Stimulated activated CD8-positive, alpha-beta memory T cell treated with anti-CD3 and anti-CD28 coated beads, Interleukin-7, amount 100 ng/mL, for 1 hour (primary cell): Measurements from ENCODE around the gene SF3B4.

Experiments used
- DNase-seq, 2 donors: peaks; one replicate each; pipeline ENCODE4 v3.0.0-alpha.2; 2020; ENCODE audit warnings: low read depth in 2 of 2

Gene SF3B4

GRCh38 chr1:149933208-149933607 is 5.6 kb upstream of the SF3B4 start:
- no peak for DNase-seq

- DNase-seq, result no peak
Observed at GRCh38 chr1:149932474-149932873, 4.9 kb upstream of the SF3B4 start.

- DNase-seq, result no peak
Observed at GRCh38 chr1:149931212-149931790, 3.7 kb upstream of the SF3B4 start.

- no peak for DNase-seq
Observed at GRCh38 chr1:149929856-149930255, 2.3 kb upstream of the SF3B4 start.

- DNase-seq, result no peak
Observed at GRCh38 chr1:149928401-149928724, 760 bp upstream of the SF3B4 start.

- DNase-seq, result no peak
Observed at GRCh38 chr1:149927056-149927562, 494 bp downstream of the SF3B4 start.

- DNase-seq, result no peak
Observed at GRCh38 chr1:149926296-149926695, 1.3 kb downstream of the SF3B4 start.

DNA sequence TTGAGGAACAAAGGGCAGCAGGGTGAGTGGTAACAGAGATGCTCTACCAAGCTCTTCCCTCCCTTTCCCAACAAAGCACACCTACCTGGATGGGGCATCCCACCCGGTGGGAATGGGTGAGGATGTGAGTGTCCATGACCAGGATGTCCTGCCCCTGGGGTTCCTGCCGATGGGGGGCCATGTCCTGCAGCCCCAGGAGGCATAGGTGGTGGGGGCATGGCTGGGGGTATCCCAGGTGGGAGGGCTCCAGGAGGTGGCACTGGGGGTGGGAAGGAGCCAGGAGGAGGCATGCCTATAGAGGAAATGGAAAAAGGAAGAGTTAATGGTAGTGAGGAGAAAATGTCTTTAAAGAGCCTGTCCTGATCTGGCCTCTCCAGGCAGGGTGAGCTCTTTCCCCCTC is 1.9 kb downstream of the SF3B4 start:
- DNase-seq, result no peak

GRCh38 chr1:149925345-149925744 is 2.3 kb downstream of the SF3B4 start:
- DNase-seq, result no peak

- no peak for DNase-seq
Observed at GRCh38 chr1:149923626-149924025, 4.0 kb downstream of the SF3B4 start.

- no peak for DNase-seq
Observed at GRCh38 chr1:149917571-149918144, 9.9 kb downstream of the SF3B4 start, which contains the start of gene SV2A. Gene SV2A (minus strand): TSS chr1:149917844. CDS start chr1:149913840, 4,004 bp downstream.

- no peak for DNase-seq
Observed at GRCh38 chr1:149916898-149917252, 10.7 kb downstream of the SF3B4 start.

DNA sequence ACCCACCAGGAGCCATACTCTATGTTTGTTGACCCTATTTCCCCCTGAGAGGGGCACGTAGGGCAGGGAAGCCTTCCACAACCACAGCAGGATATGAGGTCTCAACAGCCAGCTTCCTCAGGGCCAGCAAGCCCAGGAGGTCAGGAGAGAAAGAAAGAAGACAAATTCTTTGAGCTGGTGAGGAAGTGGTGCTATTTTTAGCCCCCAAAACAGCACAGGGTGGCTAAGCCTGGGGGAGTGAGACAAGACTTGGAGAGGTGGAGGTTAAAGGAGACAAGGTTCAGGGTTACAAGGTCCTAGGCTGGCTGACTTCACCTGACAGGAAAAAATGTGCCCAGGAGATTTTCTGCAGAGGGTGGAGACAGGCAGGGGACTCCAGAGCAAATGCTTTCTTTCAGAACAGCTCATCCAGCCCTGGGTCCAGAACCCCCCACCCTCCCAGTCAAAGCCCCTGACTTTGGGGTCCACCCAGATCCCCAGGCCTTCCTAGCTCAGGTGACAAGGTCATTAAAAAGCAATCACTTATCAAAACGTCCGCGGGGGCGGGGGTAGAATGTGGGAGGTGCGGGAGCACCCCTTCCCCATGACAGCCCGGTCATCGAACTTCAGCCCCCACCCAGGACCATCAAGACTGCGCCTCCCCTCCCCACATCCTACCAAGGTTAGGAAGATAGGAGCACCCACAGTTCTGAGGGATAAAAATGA is 11.3 kb downstream of the SF3B4 start:
- DNase-seq, result no peak

DNA sequence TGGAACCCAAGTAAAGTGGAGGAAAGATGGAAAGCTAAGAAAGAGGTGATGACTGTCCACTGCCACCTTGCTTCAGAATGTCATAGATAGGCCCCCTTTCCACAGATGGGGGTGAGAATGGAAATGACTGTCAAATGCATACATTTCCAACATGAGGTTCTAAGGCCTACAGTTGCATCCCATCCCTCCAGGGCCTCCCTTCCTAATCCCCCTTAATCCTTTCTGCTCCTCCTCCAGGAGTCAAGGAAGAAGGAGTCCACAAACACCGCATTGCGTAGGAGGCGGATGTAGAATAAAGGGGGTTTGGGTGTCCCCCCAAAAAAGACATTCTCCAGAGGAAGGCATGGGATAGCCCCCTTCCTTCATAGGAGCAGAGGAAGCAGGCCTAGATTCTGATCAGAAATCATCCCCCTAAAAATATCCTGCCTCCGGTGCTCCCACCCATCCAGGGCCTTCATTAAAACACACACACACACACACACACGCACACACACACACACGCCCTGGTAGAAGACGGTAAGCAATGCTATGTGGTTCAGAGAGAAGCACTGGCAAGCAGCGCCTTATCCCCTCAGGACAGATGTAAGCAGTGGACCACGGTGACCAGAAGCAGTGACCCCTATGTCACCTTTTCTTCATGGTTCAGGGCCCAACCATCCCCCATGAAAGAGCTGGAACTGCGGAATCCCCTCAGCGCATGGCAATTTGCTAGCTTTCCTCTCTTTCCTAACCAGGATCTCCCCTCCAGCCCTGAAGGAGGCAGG is 12.0 kb downstream of the SF3B4 start:
- no peak for DNase-seq

DNA sequence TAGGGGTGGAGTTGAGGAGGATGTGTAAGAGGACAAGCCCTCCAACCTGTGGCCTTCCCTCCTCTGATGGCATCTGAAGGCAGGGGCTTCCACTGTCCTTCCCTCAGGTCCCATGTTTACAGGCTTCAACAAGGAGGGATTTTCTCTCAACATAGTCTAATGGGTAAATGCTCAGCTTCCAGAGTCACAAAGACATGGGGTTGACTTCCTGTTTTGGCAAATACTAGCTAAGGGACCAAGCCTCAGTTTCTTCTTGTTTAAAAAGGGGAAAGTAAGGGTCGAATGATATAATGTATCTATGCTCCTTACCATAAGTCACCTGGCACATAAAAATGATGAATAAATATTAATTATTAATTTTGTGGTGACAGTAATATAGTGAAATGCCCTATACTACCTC is 13.1 kb downstream of the SF3B4 start:
- no peak for DNase-seq

DNA sequence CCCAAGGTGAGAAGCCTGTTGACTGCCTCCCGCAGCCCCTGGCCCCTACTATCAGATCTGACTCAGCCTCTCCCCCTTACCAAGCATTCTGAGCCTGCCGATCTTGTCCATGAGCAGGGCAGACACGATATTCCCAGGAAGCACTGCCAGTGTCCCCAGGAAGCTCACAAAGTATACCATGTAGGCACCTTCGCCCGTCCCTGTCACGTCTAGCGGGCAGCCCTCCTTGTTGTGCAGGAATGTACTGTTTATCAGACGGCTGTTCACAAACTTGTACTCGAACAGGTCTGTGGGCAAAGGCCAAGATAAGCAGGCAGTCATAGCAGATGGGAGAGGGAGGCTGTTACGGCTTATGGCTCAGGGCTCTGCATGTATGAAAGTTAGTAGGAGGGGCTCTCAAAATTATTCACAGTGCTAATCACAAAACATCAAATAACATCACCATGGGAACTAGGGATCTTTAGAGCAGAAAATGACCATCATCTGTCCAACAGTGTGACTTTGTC is 21.0 kb downstream of the SF3B4 start:
- DNase-seq, result no peak

- DNase-seq, result no peak
Observed at GRCh38 chr1:149903836-149904491, 23.6 kb downstream of the SF3B4 start.

DNA sequence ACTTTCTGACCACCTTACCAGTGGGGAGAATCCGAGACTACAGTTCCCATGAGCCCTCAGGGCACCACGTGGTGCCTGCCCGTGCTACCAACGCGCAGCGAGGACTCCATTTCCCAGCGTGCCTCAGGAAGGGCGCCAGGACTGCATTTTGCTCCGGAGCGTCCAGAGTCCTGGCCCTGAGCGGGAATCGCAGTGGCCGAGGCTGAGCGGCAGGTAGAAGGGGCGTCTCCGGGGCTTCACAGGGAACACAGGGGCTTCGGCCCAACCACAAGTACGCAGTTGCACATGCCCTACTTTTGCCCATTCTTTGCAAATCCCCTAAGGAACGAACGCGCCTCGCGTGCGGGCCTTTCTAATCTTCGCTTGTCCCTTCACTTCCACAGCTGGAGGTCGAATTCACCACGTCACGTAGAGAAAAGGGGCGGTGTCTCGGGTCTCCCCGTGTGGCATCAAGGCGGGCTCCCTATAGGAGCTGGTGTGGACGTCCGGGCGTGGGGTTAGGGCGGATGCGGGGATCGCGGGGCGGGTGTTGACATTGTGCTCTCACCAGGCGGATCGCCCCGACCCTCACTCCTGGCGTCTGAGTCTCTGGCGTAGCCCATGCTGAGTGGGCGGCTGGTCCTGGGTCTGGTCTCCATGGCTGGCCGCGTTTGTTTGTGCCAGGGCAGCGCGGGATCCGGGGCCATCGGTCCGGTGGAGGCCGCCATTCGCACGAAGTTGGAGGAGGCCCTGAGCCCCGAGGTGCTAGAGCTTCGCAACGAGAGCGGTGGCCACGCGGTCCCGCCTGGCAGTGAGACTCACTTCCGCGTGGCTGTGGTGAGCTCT is 27.9 kb downstream of the SF3B4 start, which contains the start of gene BOLA1:
BOLA1 (plus strand) TSS at position 109 of the 825 bp plus-strand sequence; CDS start at position 601, 492 bp downstream.
- peak; percentile 65 for DNase-seq

- no peak for DNase-seq
Observed at GRCh38 chr1:149896575-149896974, 31.0 kb downstream of the SF3B4 start.

- no peak for DNase-seq
Observed at GRCh38 chr1:149888999-149889289, 38.7 kb downstream of the SF3B4 start.
